ENCODE results near the gene AAK1. TPM values are rescaled to one million over a fixed set of nuclear protein-coding genes. Genes with fewer than 3 reads are reported as not detected.

The AAK1 gene
- total RNA-seq, 1 donor from 2014 or later = 20.8 TPM

DNA sequence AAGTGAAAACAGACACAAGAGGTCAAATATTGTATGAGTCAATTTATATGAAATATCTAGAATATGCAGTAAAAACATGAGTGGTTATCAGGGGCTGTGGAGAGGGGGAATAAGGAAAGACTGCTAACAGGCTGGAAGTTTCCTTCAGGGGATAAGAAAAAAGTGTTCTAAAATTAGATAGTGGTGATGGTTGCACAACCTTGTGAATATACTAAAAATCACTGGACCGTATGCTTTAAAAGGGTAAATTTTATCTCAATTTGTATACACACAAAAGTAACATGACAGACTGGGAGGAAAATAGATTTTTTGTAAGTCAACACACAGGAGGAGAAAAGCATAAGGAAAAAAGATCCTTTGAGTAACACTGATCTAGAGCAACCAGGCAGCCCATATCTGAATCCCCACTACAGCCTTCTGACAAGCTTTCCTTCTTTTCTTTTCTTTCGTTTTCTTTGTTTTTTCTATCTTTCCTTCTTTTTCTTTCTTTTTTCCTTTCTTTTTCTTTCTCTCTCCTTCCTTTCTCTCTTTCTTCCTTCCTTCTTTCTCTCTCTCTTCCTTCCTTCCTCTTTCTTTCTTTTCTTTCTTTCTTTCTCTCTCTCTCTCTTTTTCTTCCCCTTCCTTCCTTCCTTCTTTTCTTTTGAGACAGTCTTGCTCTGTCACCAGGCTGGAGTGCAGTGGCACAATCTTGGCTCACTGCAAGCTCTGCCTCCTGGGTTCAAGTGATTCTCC lies 95.4 kb downstream of the AAK1 start:
- Histone ChIP-seq H3K4me3 (no peak overlapping the region), H3K79me2 (ENCODE audit: low read depth) (no peaks in the 10 kb centered on the region), H3K4me1 (no peaks in the 10 kb centered on the region), H3F3A (ENCODE audit: low read depth) (no peaks in the 10 kb centered on the region), H3K36me3 (no peaks in the 10 kb centered on the region), H4K20me1 (ENCODE audit: low read depth) (no peaks in the 10 kb centered on the region), H3K9ac (no peak overlapping the region), H3K27me3 (no peaks in the 10 kb centered on the region), H2AFZ (replicated peaks) (no peak overlapping the region), H3K4me2 (no peak overlapping the region), H3K9me3 (ENCODE audit: low read depth) (no peaks in the 10 kb centered on the region), H3K27ac (no peak overlapping the region)
- TF ChIP-seq, protein P1, sequence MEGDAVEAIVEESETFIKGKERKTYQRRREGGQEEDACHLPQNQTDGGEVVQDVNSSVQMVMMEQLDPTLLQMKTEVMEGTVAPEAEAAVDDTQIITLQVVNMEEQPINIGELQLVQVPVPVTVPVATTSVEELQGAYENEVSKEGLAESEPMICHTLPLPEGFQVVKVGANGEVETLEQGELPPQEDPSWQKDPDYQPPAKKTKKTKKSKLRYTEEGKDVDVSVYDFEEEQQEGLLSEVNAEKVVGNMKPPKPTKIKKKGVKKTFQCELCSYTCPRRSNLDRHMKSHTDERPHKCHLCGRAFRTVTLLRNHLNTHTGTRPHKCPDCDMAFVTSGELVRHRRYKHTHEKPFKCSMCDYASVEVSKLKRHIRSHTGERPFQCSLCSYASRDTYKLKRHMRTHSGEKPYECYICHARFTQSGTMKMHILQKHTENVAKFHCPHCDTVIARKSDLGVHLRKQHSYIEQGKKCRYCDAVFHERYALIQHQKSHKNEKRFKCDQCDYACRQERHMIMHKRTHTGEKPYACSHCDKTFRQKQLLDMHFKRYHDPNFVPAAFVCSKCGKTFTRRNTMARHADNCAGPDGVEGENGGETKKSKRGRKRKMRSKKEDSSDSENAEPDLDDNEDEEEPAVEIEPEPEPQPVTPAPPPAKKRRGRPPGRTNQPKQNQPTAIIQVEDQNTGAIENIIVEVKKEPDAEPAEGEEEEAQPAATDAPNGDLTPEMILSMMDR (IDR thresholded peaks at IDR 0.05) = no peak
- TF ChIP-seq EZH2 (IDR thresholded peaks at IDR 0.05) (no peak), EZH2phosphoT487 (IDR thresholded peaks at IDR 0.05) (no peak)
- no peaks in the 10 kb centered on the region for H3K4me1 Mint-ChIP-seq
- H3K9me3 Mint-ChIP-seq = peaks cover 11% of the 10 kb centered on the region
- peaks cover 25% of the 10 kb centered on the region for H3K36me3 Mint-ChIP-seq
- no peak for DNase-seq (ENCODE audit: low spot score)
- H3K27ac Mint-ChIP-seq = no peak overlapping the region
- no peak overlapping the region for H3K4me3 Mint-ChIP-seq
- no peaks in the 10 kb centered on the region for H3K27me3 Mint-ChIP-seq (ENCODE audit: insufficient read depth, low read depth)

DNA sequence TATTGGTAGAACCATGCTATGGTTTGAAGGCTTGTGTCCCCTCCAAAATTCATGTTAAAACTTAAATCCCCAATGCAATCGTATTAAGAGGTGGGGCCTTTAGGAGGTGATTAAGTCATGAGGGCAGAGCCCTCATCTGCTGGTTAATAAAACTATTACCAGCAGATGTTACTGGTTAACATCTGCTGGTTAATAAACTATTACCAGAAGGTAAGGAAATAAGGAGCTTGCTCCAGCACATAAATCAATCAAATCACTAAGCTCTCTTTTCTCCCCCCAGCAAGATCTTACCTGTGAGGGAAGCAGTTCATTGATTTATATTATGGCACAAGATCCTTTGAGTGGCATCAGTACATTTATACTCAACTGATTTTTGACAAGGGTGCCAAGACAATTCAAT lies 96.9 kb downstream of the AAK1 start:
- Histone ChIP-seq H3K4me2 (no peak overlapping the region), H3K9ac (no peak overlapping the region), H3K36me3 (no peaks in the 10 kb centered on the region), H3K4me1 (no peaks in the 10 kb centered on the region), H3K79me2 (ENCODE audit: low read depth) (no peaks in the 10 kb centered on the region), H3K27me3 (no peaks in the 10 kb centered on the region), H3F3A (ENCODE audit: low read depth) (no peaks in the 10 kb centered on the region), H3K4me3 (no peak overlapping the region), H3K27ac (no peak overlapping the region), H2AFZ (replicated peaks) (no peak overlapping the region), H4K20me1 (ENCODE audit: low read depth) (no peaks in the 10 kb centered on the region), H3K9me3 (ENCODE audit: low read depth) (no peaks in the 10 kb centered on the region)
- Mint-ChIP-seq H3K4me1 (no peaks in the 10 kb centered on the region), H3K27ac (no peak overlapping the region), H3K36me3 (peaks cover 30% of the 10 kb centered on the region), H3K4me3 (no peak overlapping the region), H3K9me3 (peaks cover 11% of the 10 kb centered on the region), H3K27me3 (ENCODE audit: insufficient read depth, low read depth) (no peaks in the 10 kb centered on the region)
- TF ChIP-seq EZH2phosphoT487 (IDR thresholded peaks at IDR 0.05) (no peak), EZH2 (IDR thresholded peaks at IDR 0.05) (no peak)
- TF ChIP-seq, protein P1 (IDR thresholded peaks at IDR 0.05) = no peak
- DNase-seq (ENCODE audit: low spot score) = no peak

DNA sequence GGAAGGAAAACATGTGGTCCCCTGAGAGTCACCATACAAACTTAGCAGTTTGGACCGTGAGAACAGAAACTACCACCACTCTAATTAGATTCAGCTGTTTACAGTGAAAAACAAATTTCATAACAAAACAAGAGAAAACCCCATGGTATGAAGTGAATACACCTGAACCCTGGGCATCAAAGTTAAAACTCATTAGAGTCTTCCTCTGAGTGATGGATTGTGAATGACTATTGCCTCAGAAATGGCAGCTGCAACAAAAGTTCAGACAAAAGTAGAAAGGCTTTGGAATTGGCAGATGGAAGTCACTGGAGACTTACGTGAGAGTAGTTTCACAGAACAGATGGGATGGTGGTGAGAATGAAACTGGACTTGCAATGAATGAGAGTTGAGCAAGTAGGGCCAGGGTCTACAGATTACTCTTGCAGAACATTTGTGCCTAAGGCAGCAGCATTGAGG lies 98.0 kb downstream of the AAK1 start:
- H3K4me1 Mint-ChIP-seq = no peaks in the 10 kb centered on the region
- no peak for DNase-seq (ENCODE audit: low spot score)
- Histone ChIP-seq H3K79me2 (ENCODE audit: low read depth) (no peaks in the 10 kb centered on the region), H4K20me1 (ENCODE audit: low read depth) (no peaks in the 10 kb centered on the region), H3K4me1 (no peaks in the 10 kb centered on the region), H2AFZ (replicated peaks) (no peak overlapping the region), H3K27ac (no peak overlapping the region), H3K9me3 (ENCODE audit: low read depth) (no peaks in the 10 kb centered on the region), H3F3A (ENCODE audit: low read depth) (no peaks in the 10 kb centered on the region), H3K4me2 (no peak overlapping the region), H3K36me3 (no peaks in the 10 kb centered on the region), H3K4me3 (no peak overlapping the region), H3K9ac (no peak overlapping the region), H3K27me3 (no peaks in the 10 kb centered on the region)
- H3K36me3 Mint-ChIP-seq = peaks cover 32% of the 10 kb centered on the region
- no peak overlapping the region for H3K4me3 Mint-ChIP-seq
- no peaks in the 10 kb centered on the region for H3K27me3 Mint-ChIP-seq (ENCODE audit: insufficient read depth, low read depth)
- H3K9me3 Mint-ChIP-seq = peaks cover 13% of the 10 kb centered on the region
- H3K27ac Mint-ChIP-seq = no peak overlapping the region
- TF ChIP-seq, protein P1 (IDR thresholded peaks at IDR 0.05) = no peak
- no peak for TF ChIP-seq EZH2 (IDR thresholded peaks at IDR 0.05)
- no peak for TF ChIP-seq EZH2phosphoT487 (IDR thresholded peaks at IDR 0.05)

All from neural progenitor cell (in vitro differentiated cells).